Upper lobe of right lung (tissue), 1 donor: ENCODE data around the gene LNPEP. TPM values are rescaled to one million over a fixed set of nuclear protein-coding genes. Genes with fewer than 3 reads are reported as not detected.

ENCODE experiments used
- ATAC-seq: fragments of 200-7000 bp; cut with Tn5 transposase; one replicate; pipeline ENCODE4 v1.9.1; 2020; ENCODE audit warnings: mild to moderate bottlenecking, moderate library complexity
- DNase-seq: peaks from one replicate; pipeline ENCODE4 v3.0.0-alpha.2; 2020
- H3K27ac ChIP-seq: fragments of 200-600 bp; one replicate; pipeline ENCODE4 v1.8.0; 2022
- H3K27me3 ChIP-seq: fragments of 200-600 bp; one replicate; pipeline ENCODE4 v1.8.0; 2022; ENCODE audit warnings: mild to moderate bottlenecking
- H3K36me3 ChIP-seq: fragments of 200-600 bp; one replicate; pipeline ENCODE4 v1.8.0; 2022
- H3K4me1 ChIP-seq: fragments of 200-600 bp; one replicate; pipeline ENCODE4 v1.8.0; 2022
- H3K4me3 ChIP-seq: fragments of 200-600 bp; one replicate; pipeline ENCODE4 v1.8.0; 2022; ENCODE audit warnings: mild to moderate bottlenecking
- H3K9me3 ChIP-seq: fragments of 200-600 bp; one replicate; pipeline ENCODE4 v1.8.0; 2022
- CTCF ChIP-seq: fragments of 200-600 bp; IDR thresholded peaks from one replicate; pipeline ENCODE4 v1.8.0; 2022; ENCODE audit warnings: antibody characterized with exemption
- intact Hi-C: fragments of 100-400 bp; cut with DNase I; formaldehyde crosslinking; loops from one replicate; pipeline ENCODE4 v1.11.0; 2022
- total RNA-seq: library from RNA; stranded (reverse); fragmentation: NEBNext Ultra II Directional; extraction: Animal tissue kit (Norgen Biotek cat#: 25700); gene quantifications from one replicate; pipeline ENCODE4 v1.2.1, GENCODE V29; 2021
- donor health status: DM: no; HTN: yes; CAD: no; lungs with severe emphysema.

The LNPEP gene
- total RNA-seq, 1 donor from 2014 or later, result 50.6 TPM

GRCh38 chr5:96994493-96994892, 58.6 kb downstream of the LNPEP start:
- peaks cover 40% of the 10 kb centered on the region for H3K36me3 ChIP-seq
- no peak overlapping the region for H3K4me3 ChIP-seq
- intact Hi-C loops, result no loop called here

DNA sequence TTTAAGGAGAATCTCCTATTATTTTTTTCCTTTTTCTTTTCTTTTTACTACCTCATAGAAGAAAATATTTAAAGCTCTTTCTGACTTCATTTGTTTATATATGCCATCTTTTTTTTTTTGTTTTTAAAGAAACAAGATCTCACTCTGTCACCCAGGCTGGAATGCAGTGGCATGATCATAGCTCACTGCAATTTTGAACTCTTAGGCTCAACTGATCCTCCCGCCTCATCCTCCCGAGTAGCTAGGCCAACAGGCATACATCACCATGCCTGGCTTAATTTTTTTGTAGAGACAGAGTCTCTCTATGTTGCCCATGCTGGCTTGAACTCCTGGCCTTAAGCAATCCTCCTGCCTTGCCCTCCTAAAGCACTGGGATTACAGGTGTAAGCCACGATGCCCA, 59.5 kb downstream of the LNPEP start:
- H3K9me3 ChIP-seq, result no peaks in the 10 kb centered on the region
- peaks cover 41% of the 10 kb centered on the region for H3K36me3 ChIP-seq
- DNase-seq (no peak), ATAC-seq (no peak)
- intact Hi-C loops, result no loop called here
- H3K4me1 ChIP-seq, result no peaks in the 10 kb centered on the region
- no peaks in the 10 kb centered on the region for H3K27me3 ChIP-seq
- no peak overlapping the region for H3K27ac ChIP-seq
- H3K4me3 ChIP-seq, result no peak overlapping the region
- TF ChIP-seq CTCF, result no peak

More at GRCh38 chr5:96994493-96994892, 58.6 kb downstream of the LNPEP start:
- no peak for ATAC-seq
- Histone ChIP-seq H3K27me3 (no peaks in the 10 kb centered on the region), H3K9me3 (no peaks in the 10 kb centered on the region), H3K4me1 (no peaks in the 10 kb centered on the region), H3K27ac (no peak overlapping the region)
- no peak for DNase-seq
- no peak for TF ChIP-seq CTCF

GRCh38 chr5:96997265-96997859, 61.5 kb downstream of the LNPEP start:
- Histone ChIP-seq H3K27me3 (no peaks in the 10 kb centered on the region), H3K36me3 (peaks cover 57% of the 10 kb centered on the region), H3K9me3 (no peaks in the 10 kb centered on the region), H3K4me3 (no peak overlapping the region), H3K4me1 (no peaks in the 10 kb centered on the region), H3K27ac (no peak overlapping the region)
- DNase-seq (no peak), ATAC-seq (peak; percentile 73)
- intact Hi-C loops, result no loop called here
- peak; percentile 53 for TF ChIP-seq CTCF

GRCh38 chr5:96999856-97000255, 64.0 kb downstream of the LNPEP start:
- Histone ChIP-seq H3K27me3 (no peaks in the 10 kb centered on the region), H3K36me3 (peaks cover 62% of the 10 kb centered on the region), H3K9me3 (no peaks in the 10 kb centered on the region), H3K4me3 (no peak overlapping the region), H3K27ac (no peak overlapping the region), H3K4me1 (no peaks in the 10 kb centered on the region)
- ATAC-seq, result no peak
- intact Hi-C loops, result no loop called here
- TF ChIP-seq CTCF, result no peak
- no peak for DNase-seq

DNA sequence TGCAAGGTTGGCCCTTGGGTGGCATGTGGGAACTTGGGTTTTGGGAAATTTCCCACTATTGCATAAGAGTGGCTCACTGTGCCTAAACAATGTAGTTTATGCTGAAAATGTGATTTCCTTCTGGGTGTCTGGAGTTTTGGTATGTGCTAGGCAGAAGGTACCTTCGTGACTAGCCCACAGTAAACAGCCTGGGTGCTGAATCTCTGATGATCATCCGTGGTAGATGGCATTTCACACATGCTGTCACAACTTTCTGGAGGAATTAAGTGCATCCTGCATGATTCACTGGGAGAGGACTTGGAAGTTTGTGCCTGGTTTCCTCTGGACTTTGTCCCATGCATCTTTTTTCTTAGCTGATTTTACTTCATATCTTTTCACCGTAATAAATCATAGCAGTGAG, 64.5 kb downstream of the LNPEP start:
- Histone ChIP-seq H3K27ac (no peak overlapping the region), H3K4me1 (no peaks in the 10 kb centered on the region), H3K4me3 (no peak overlapping the region), H3K27me3 (no peaks in the 10 kb centered on the region), H3K9me3 (no peaks in the 10 kb centered on the region), H3K36me3 (peaks cover 67% of the 10 kb centered on the region)
- intact Hi-C loops, result no loop called here
- TF ChIP-seq CTCF, result no peak
- ATAC-seq, result no peak
- no peak for DNase-seq

DNA sequence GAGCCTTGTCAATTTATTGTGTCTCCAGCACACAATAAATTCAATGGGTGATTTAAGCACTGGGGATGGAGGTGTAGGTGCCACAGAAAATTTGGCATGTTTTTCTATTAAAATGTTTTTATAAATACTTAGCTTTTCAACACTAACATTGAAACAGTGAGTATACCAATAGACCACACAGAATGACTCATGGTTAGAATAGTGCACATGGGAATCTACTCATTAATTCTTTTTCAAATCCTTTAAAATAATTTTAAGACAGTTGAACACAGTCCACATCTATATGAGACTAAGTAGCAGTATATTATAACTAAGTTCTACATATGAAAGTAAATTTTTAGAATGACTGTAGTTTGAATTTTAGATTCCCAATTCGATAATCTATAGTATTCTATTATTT, 67.1 kb downstream of the LNPEP start:
- no peak for ATAC-seq
- Histone ChIP-seq H3K27ac (no peak overlapping the region), H3K36me3 (peaks cover 83% of the 10 kb centered on the region), H3K9me3 (no peaks in the 10 kb centered on the region), H3K4me3 (no peak overlapping the region), H3K4me1 (no peaks in the 10 kb centered on the region), H3K27me3 (no peaks in the 10 kb centered on the region)
- no peak for TF ChIP-seq CTCF
- intact Hi-C loops, result no loop called here
- DNase-seq, result no peak
